ENCODE measurements around the gene INF2.
A peak's percentile ranks its signal among the peaks of the same experiment; 100 is the strongest.
"Not testable (repeated sequence)": the region's sequence is repeated elsewhere in the genome, so short reads cannot be mapped to it uniquely, and the experiment has no call there.

The INF2 gene

DNA sequence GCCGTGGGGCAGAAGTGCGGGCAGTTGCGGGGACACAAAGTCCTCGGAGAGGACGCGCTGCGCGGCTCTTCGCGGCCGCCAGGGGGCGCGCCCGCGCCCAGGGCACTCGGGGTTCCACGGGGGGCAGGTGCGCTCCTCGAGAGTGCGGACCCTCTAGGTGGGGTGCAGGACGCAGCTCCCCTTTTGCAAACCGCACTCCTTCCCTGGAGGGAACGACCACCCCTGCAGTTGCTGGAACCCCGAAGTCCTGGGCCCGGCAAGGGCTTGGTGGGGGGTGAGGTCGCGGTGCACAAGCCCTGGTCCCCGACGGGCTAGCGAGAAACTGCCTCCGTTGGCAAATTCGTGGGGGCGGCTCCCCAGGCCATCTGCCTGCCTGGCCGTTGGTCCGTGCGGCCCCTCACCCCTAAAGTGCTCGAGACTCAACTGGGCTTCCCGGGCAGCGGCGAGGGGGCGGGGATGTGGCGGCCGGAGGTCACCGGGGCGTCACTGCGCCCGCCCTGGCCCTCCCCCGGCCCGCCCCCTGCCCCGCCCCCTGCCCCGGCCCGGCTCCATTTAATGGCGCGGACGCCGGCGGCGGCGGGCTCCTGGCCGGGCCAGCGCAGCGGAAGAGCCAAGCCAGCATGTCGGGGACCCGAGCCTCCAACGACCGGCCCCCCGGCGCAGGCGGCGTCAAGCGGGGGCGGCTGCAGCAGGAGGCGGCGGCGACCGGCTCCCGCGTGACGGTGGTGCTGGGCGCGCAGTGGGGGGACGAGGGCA, 34.4 kb downstream of the INF2 start, which contains the start of gene ADSS1:
ADSS1 (plus strand) TSS at position 579 of the 756 bp plus-strand sequence; CDS start at position 621, 42 bp downstream.
- Mint-ChIP-seq H3K36me3 (no peaks in the 10 kb centered on the region), H3K9me3 (no peaks in the 10 kb centered on the region), H3K27me3 (peaks cover 32% of the 10 kb centered on the region), H3K4me3 (peak within 1 kb of the TSS; percentile 68), H3K27ac (no peak within 1 kb of the TSS), H3K4me1 (peaks cover 7% of the 10 kb centered on the region)
- ATAC-seq, result peak; percentile 81

DNA sequence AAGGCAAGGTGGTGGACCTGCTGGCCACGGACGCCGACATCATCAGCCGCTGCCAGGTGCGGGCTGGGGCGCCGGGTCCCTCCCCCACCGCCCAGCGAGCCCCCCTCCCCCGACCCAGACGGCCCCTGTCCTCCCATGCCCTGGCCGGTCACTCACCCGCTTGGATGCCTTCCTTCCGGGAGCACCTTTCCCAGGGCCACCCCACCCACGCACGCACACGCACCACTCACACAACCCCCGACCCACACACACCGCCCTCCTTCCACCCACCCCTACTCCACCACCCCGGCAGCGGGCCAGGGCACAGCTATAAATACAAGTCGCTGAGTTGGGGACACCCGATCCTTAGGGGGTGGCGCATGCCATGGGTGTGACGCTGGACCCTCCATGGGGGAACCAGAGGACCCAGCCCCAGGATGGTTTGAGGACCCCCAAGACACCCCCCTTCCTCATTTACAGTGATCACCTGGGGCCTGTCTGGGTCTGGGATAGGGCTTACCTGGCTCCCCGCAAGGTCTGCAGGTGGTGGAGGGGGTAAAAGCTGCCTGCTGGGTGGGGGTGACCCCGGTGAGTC, 35.1 kb downstream of the INF2 start:
- no peaks in the 10 kb centered on the region for H3K9me3 Mint-ChIP-seq
- peaks cover 7% of the 10 kb centered on the region for H3K4me1 Mint-ChIP-seq
- no peak overlapping the region for H3K27ac Mint-ChIP-seq
- ATAC-seq, result peak; percentile 29
- H3K27me3 Mint-ChIP-seq, result peaks cover 32% of the 10 kb centered on the region
- peak overlapping the region; percentile 50 for H3K4me3 Mint-ChIP-seq
- no peaks in the 10 kb centered on the region for H3K36me3 Mint-ChIP-seq

DNA sequence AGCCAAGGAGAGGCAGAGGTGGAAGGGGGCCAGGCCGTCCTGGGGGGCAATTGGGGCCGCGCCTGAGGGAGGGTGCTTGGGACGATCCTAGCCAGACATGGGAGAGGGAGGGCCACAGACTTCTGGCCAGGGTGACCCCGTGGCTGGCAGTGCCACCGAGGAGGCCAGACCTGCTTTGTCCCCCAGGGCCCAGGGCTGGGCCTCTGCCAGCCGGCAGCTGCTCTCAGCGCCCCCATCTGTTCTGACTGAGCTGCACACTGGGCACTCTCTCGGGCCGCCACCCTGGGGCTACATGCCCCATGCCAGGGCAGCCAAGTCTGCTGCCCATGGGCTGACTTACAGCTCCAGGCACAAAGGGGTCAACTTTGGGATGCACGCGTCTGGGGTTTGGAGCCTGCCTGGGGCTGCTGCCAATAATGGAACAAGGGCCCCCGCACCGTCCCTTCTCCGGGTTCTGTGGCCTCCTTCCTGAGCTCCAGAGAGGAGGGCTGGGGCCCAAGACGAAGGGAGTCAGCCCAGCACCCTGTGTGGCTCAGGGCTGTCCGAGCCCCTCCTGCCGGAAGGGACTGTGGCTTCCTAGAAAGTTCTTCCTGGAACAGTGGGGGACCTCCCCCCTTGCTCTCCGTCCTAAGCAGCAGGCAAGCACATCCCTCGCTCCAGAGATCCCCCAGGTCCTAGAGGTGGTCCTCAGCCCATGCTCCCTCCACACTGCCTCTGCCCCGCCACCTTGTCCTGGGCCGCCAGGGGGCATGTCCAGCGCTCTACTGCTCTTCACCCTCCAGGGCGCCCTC, 35.8 kb downstream of the INF2 start:
- Mint-ChIP-seq H3K27ac (no peak overlapping the region), H3K36me3 (no peaks in the 10 kb centered on the region), H3K27me3 (peaks cover 32% of the 10 kb centered on the region), H3K4me1 (peaks cover 7% of the 10 kb centered on the region), H3K9me3 (no peaks in the 10 kb centered on the region), H3K4me3 (peak overlapping the region; percentile 50)
- peak; percentile 2 for ATAC-seq

DNA sequence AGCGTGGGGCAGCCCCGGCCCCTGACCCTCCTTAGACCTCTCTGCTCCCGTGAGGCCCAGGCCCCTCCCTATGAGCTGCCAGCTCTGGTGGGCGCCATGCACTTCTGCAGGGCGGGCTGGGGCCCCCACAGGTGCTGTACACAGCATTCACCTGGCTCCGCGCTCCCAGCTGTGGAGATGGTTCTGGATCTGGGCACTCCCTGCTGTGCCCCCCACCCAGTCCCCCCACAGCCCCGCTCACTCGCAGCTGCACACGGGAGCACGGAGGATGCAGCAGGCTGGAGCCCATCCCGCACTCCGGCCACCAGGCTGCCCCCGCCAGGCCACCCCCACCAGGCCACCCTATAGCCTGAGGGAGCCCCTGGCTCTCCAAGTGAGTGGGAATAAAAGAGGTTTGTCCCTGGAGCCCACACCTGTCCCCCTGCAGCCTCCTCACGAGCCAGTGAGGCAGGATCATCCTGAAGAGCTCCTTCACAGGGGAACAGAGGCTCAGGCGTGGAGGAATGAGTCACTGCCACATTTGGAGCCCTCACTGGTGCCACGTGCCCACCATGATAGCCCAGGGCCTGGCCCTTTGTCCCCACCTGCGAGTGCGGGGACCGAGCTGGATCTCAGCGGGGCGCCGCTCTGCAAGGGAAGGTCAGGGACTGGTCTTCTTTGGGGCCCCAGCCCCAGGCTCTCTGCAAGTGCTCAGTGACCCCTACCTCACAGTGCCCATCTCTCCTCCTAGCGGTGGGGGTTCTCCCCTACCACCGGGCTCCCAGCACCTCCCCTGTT, 36.5 kb downstream of the INF2 start:
- Mint-ChIP-seq H3K4me3 (no peak overlapping the region), H3K4me1 (peaks cover 7% of the 10 kb centered on the region), H3K9me3 (no peaks in the 10 kb centered on the region), H3K27ac (no peak overlapping the region), H3K36me3 (no peaks in the 10 kb centered on the region), H3K27me3 (peaks cover 32% of the 10 kb centered on the region)
- ATAC-seq, result peak; percentile 10

DNA sequence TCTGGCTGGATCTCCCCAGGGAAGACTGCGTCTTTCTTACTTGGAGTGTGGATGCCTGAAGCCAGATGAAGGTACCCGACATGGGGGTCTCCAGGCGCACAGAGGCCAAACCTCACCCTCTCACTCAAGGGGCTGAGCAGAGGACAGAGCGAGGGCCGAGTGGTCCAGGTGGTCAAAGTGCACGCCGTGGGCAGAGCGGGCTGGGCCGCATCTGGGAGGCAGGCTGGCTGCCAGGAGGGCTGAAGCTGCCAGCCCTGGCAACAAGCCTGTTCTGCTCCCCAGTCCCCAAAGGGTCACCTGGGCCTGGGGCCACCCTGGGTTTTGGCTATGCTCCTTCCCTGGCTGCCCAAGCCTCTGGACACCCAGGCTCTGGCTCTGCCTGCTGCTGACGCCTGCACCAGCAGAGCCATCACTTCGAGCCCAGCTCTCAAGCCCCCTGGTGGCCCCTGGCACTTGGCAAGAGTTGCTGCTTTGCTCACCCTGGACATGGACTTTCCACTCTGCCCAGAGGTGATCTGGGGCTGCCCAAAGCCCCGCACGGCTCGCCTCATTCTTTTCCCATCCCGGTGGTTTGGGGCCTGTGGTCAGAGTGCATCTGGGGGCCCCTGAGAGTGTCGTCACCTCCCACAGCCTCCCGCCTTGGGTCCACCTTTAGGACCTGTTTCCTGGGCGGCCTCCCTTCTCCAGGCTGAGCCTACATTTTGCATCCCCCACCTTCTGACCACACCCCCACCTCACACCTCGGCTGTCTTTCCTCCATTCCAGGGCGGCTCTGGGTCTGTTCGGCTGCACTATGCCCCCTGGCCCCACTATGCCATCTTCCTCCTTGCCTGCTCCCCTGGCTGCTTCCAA, 37.4 kb downstream of the INF2 start:
- H3K27me3 Mint-ChIP-seq, result peaks cover 32% of the 10 kb centered on the region
- no peak for ATAC-seq
- no peak overlapping the region for H3K4me3 Mint-ChIP-seq
- no peaks in the 10 kb centered on the region for H3K36me3 Mint-ChIP-seq
- no peaks in the 10 kb centered on the region for H3K9me3 Mint-ChIP-seq
- H3K27ac Mint-ChIP-seq, result no peak overlapping the region
- peaks cover 7% of the 10 kb centered on the region for H3K4me1 Mint-ChIP-seq

DNA sequence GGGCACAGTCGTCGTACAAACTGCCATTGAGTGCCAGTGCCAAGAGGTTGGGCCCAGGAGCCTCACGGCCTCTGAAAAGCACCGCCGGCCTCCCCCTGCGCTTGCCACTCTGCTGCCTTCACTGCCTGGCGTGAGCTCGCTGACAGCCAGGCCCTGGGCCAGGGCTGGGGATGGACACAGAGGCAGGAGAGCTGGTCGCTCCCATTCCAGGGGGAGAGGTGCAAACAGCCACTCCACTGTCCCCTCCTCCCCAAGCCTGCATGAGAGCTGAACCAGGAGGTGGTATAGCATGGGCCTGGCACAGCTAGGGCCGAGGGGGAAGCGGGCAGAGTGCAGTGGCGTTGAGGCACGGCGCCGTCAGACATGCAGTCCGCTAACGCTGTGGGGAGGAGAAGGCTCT, 39.2 kb downstream of the INF2 start:
- peaks cover 7% of the 10 kb centered on the region for H3K4me1 Mint-ChIP-seq
- H3K27ac Mint-ChIP-seq, result no peak overlapping the region
- H3K9me3 Mint-ChIP-seq, result no peaks in the 10 kb centered on the region
- no peak overlapping the region for H3K4me3 Mint-ChIP-seq
- no peak for ATAC-seq
- H3K27me3 Mint-ChIP-seq, result peaks cover 41% of the 10 kb centered on the region
- H3K36me3 Mint-ChIP-seq, result no peaks in the 10 kb centered on the region

DNA sequence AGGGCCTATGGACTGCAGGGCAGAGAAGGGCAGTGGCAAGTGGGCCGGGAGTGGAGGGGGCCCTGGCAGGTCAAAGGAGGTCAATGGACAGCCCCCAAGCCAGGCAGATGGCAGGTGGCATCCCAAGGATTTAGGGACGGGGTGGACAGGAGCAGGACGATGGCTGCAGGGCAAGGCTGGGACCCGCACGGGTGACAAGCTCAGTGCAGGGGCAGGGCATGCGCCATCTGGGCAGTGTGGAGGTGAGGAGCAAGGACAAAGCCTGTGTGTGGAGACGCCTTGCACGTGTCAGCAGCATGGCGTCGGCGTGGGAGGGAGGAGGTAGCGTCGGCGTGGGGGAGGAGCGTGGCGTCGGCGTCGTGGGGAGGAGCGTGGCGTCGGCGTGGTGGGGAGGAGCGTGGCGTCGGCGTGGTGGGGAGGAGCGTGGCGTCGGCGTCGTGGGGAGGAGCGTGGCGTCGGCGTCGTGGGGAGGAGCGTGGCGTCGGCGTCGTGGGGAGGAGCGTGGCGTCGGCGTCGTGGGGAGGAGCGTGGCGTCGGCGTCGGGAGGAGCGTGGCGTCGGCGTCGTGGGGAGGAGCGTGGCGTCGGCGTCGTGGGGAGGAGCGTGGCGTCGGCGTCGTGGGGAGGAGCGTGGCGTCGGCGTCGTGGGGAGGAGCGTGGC, 39.9 kb downstream of the INF2 start:
- not testable (repeated sequence) for H3K9me3 Mint-ChIP-seq, ATAC-seq, H3K27ac Mint-ChIP-seq, H3K36me3 Mint-ChIP-seq, H3K4me3 Mint-ChIP-seq, H3K4me1 Mint-ChIP-seq
- H3K27me3 Mint-ChIP-seq, result peaks cover 47% of the 10 kb centered on the region

GRCh38 chr14:104729835-104730181, 40.4 kb downstream of the INF2 start:
- H3K4me1 Mint-ChIP-seq, result peaks cover 2% of the 10 kb centered on the region
- H3K27me3 Mint-ChIP-seq, result peaks cover 49% of the 10 kb centered on the region
- H3K36me3 Mint-ChIP-seq, result no peaks in the 10 kb centered on the region
- no peak for ATAC-seq
- H3K9me3 Mint-ChIP-seq, result no peaks in the 10 kb centered on the region
- no peak overlapping the region for H3K4me3 Mint-ChIP-seq
- H3K27ac Mint-ChIP-seq, result no peak overlapping the region

GRCh38 chr14:104730487-104730886, 41.1 kb downstream of the INF2 start:
- Mint-ChIP-seq H3K36me3 (no peaks in the 10 kb centered on the region), H3K27ac (no peak overlapping the region), H3K9me3 (no peaks in the 10 kb centered on the region), H3K4me3 (no peak overlapping the region), H3K4me1 (no peaks in the 10 kb centered on the region), H3K27me3 (peaks cover 45% of the 10 kb centered on the region)
- no peak for ATAC-seq

- H3K9me3 Mint-ChIP-seq, result no peaks in the 10 kb centered on the region
- H3K27ac Mint-ChIP-seq, result no peak overlapping the region
- H3K27me3 Mint-ChIP-seq, result peaks cover 41% of the 10 kb centered on the region
- no peaks in the 10 kb centered on the region for H3K4me1 Mint-ChIP-seq
- H3K36me3 Mint-ChIP-seq, result no peaks in the 10 kb centered on the region
- no peak overlapping the region for H3K4me3 Mint-ChIP-seq
- ATAC-seq, result no peak
Measured at GRCh38 chr14:104731320-104732294, 42.2 kb downstream of the INF2 start.

- H3K36me3 Mint-ChIP-seq, result no peaks in the 10 kb centered on the region
- H3K9me3 Mint-ChIP-seq, result no peaks in the 10 kb centered on the region
- H3K27me3 Mint-ChIP-seq, result peaks cover 37% of the 10 kb centered on the region
- ATAC-seq, result no peak
- no peak overlapping the region for H3K27ac Mint-ChIP-seq
- no peak overlapping the region for H3K4me3 Mint-ChIP-seq
- no peaks in the 10 kb centered on the region for H3K4me1 Mint-ChIP-seq
Measured at GRCh38 chr14:104732355-104732804, 43.0 kb downstream of the INF2 start.

GRCh38 chr14:104732931-104733681, 43.7 kb downstream of the INF2 start:
- no peaks in the 10 kb centered on the region for H3K4me1 Mint-ChIP-seq
- no peak overlapping the region for H3K4me3 Mint-ChIP-seq
- H3K36me3 Mint-ChIP-seq, result no peaks in the 10 kb centered on the region
- no peak overlapping the region for H3K27ac Mint-ChIP-seq
- no peaks in the 10 kb centered on the region for H3K9me3 Mint-ChIP-seq
- ATAC-seq, result no peak
- peaks cover 38% of the 10 kb centered on the region for H3K27me3 Mint-ChIP-seq
